HG02642 (cell line): Measurements from ENCODE around the gene SFT2D3.

Experiments
- ATAC-seq: cut with Tn5 transposase; IDR thresholded peaks from one replicate; pipeline ENCODE4 v1.9.1; 2021; ENCODE audit warnings: mild to moderate bottlenecking; ENCODE audit not compliant: unreplicated experiment, poor library complexity

The SFT2D3 gene

GRCh38 chr2:127664065-127664894, 37.0 kb upstream of the SFT2D3 start:
- ATAC-seq, result no peak

GRCh38 chr2:127664895-127665225, 36.4 kb upstream of the SFT2D3 start:
- ATAC-seq, result no peak

- ATAC-seq, result no peak
Observed at GRCh38 chr2:127665267-127665893, 35.9 kb upstream of the SFT2D3 start.

GRCh38 chr2:127669056-127669455, 32.2 kb upstream of the SFT2D3 start:
- ATAC-seq, result no peak

- no peak for ATAC-seq
Observed at GRCh38 chr2:127670055-127670956, 31.0 kb upstream of the SFT2D3 start.

- no peak for ATAC-seq
Observed at GRCh38 chr2:127670957-127671290, 30.4 kb upstream of the SFT2D3 start.

- no peak for ATAC-seq
Observed at GRCh38 chr2:127671557-127672302, 29.6 kb upstream of the SFT2D3 start.

GRCh38 chr2:127672341-127673224, 28.7 kb upstream of the SFT2D3 start:
- ATAC-seq, result no peak

- ATAC-seq, result no peak
Observed at GRCh38 chr2:127673291-127674069, 27.8 kb upstream of the SFT2D3 start.

GRCh38 chr2:127674241-127675209, 26.8 kb upstream of the SFT2D3 start:
- no peak for ATAC-seq

- ATAC-seq, result no peak
Observed at GRCh38 chr2:127675331-127676261, 25.7 kb upstream of the SFT2D3 start, which contains the start of gene LIMS2. LIMS2 (minus strand) TSS chr2:127675530; CDS start chr2:127675024, 506 bp downstream.

GRCh38 chr2:127676906-127677305, 24.4 kb upstream of the SFT2D3 start:
- no peak for ATAC-seq

- no peak for ATAC-seq
Observed at GRCh38 chr2:127678531-127678930, 22.8 kb upstream of the SFT2D3 start.

GRCh38 chr2:127678991-127679390, 22.3 kb upstream of the SFT2D3 start:
- no peak for ATAC-seq

GRCh38 chr2:127679680-127680361, 21.5 kb upstream of the SFT2D3 start:
- ATAC-seq, result no peak
